Activated CD8-positive, alpha-beta memory T cell treated with anti-CD3 and anti-CD28 coated beads for 1 hour (primary cell): ENCODE measurements around the gene TRIM23.
"Not testable (repeated sequence)": the region's sequence is repeated elsewhere in the genome, so short reads cannot be mapped to it uniquely, and the experiment has no call there.

Experiments
- DNase-seq, 2 donors: peaks; one replicate each; pipeline ENCODE4 v3.0.0-alpha.2; 2020; ENCODE audit warnings: low read depth in 1 of 2; ENCODE audit errors: extremely low read depth in 1 of 2

The TRIM23 gene

GRCh38 chr5:65624025-65624570 is at the start of gene TRIM23:
Gene TRIM23, minus strand, starts transcription at chr5:65624333. Its CDS starts 59 bp downstream, at chr5:65624274.
- peak; percentile 79 to 82 for DNase-seq

GRCh38 chr5:65672796-65673195 is 48.7 kb upstream of the TRIM23 start:
- DNase-seq: no peak

- DNase-seq: no peak
These were observed 44.6 kb upstream of the TRIM23 start for GRCh38 chr5:65668696-65669095.

- DNase-seq: no peak
These were observed 39.8 kb upstream of the TRIM23 start for GRCh38 chr5:65663804-65664521.

GRCh38 chr5:65654713-65655112 is 30.6 kb upstream of the TRIM23 start:
- no peak for DNase-seq

GRCh38 chr5:65651144-65651543 is 27.0 kb upstream of the TRIM23 start:
- DNase-seq: no peak

GRCh38 chr5:65647941-65648340 is 23.8 kb upstream of the TRIM23 start:
- DNase-seq: no peak

GRCh38 chr5:65646938-65647337 is 22.8 kb upstream of the TRIM23 start:
- DNase-seq: no peak

- DNase-seq: no peak
These were observed 16.1 kb upstream of the TRIM23 start for GRCh38 chr5:65640240-65640639.

GRCh38 chr5:65630981-65631380 is 6.8 kb upstream of the TRIM23 start:
- DNase-seq: no peak

GRCh38 chr5:65625743-65626142 is 1.6 kb upstream of the TRIM23 start:
- no peak for DNase-seq

- peak; percentile 63 for DNase-seq
These were observed 730 bp upstream of the TRIM23 start, which contains the start of the genes SHLD3 and TRAPPC13 for GRCh38 chr5:65624571-65625555. Gene SHLD3, plus strand, starts transcription at chr5:65625027. Its CDS starts 4,561 bp downstream, at chr5:65629588. Gene TRAPPC13, plus strand, starts transcription at chr5:65625027. Its CDS starts 34 bp downstream, at chr5:65625061.

- DNase-seq: no peak
These were observed 651 bp downstream of the TRIM23 start for GRCh38 chr5:65623482-65623881.

- not testable (repeated sequence) for DNase-seq
These were observed 2.2 kb downstream of the TRIM23 start for GRCh38 chr5:65621961-65622360.

GRCh38 chr5:65620021-65620420 is 4.1 kb downstream of the TRIM23 start:
- no peak for DNase-seq

GRCh38 chr5:65612298-65612907 is 11.7 kb downstream of the TRIM23 start:
- no peak for DNase-seq

- DNase-seq: no peak
These were observed 12.6 kb downstream of the TRIM23 start for GRCh38 chr5:65611524-65611923.

- not testable (repeated sequence) for DNase-seq
These were observed 22.4 kb downstream of the TRIM23 start for GRCh38 chr5:65601761-65602160.

- no peak for DNase-seq
These were observed 35.4 kb downstream of the TRIM23 start for GRCh38 chr5:65588694-65589093.

GRCh38 chr5:65577141-65577540 is 47.0 kb downstream of the TRIM23 start:
- DNase-seq: no peak
